ENCODE results near the gene TRAF3IP1.
A peak's percentile ranks its signal among the peaks of the same experiment; 100 is the strongest.
"Not testable (repeated sequence)": the region's sequence is repeated elsewhere in the genome, so short reads cannot be mapped to it uniquely, and the experiment has no call there.

The TRAF3IP1 gene

DNA sequence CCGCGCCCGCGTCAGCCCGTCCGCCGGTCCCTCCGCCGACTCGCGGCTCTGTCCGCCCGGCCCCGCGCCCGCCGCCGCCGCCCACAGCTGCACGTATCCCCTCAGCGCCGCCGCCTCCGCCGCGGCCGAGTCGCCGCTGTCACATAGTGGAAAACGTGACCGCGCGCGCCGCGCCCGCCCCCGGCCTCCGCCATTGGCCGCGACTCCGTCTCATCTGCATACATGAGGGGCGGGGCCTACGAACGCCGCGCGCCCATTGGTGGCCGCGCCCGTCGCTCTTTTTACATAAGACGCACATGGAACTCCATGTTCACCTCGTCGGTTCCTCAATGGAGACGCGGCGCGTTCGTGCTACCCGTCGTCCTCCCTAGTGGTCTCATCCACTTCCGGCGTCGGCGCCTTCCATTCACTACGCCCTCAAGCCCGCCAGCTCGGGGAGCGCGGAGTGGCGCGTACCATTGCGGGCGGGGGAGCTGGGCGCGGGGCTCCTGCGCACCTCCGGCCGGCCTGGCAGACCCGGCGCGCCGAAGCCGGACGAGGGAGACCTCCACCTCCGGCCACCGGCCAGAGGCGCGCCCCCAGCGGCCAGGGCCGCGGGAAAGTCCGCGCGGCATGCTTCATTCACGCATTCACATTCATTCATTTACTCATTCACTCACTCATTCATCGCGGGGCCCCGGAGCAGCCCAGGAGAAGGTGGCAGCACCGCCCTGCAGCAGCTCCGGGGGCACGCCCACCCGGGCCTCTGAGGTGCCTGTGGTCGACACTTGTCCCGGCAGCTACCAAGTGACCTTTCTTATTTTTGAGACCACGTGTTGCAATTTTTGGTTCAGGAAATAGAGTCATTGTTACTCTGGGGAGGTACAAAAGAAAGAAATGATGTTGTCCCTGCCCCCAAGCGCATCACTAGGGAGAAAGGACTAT, 31.4 kb upstream of the TRAF3IP1 start:
- DNase-seq = peak; percentile 96

DNA sequence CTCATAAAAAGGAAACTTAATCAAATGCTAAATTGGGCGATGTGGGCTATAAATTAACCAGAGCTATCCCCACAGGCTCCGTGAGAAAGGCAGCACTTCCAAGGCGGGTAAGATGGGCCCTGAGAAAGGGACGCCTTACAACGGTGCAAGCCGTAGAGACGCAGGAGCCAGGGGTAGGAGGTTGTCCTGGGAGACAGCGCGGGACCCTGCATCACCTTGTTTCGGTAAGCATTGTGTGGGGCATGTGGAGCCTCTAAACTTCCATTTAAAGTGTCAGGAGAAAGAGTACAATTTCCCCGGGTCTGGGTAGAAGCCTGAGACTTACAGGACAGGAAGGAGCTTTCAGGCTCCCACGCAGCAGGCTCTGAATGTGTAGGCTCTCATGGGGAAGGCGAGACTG, 30.7 kb upstream of the TRAF3IP1 start:
- no peak for DNase-seq

- no peak for DNase-seq
Measured at GRCh38 chr2:238290091-238290509, 30.2 kb upstream of the TRAF3IP1 start.

- no peak for DNase-seq
Measured at GRCh38 chr2:238290715-238291549, 29.4 kb upstream of the TRAF3IP1 start.

GRCh38 chr2:238291550-238292281, 28.6 kb upstream of the TRAF3IP1 start:
- no peak for DNase-seq

DNA sequence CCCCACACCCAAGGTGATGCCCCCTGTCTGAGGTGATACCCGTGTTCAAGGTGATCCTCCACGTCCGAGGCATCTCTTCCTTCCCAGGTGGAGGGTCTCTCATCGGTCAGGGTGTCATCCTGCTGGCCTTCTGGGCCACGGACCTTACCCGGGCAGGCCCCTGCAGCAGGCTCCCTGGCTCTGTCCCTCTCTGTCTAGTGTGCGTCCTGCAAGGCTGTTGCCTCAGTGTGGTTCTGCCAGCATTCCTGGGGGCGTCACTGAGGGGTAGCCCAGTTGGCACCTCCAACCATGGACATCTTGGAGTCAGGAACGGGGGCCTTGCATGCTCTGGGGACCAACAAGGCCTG, 26.3 kb upstream of the TRAF3IP1 start:
- DNase-seq = no peak

DNA sequence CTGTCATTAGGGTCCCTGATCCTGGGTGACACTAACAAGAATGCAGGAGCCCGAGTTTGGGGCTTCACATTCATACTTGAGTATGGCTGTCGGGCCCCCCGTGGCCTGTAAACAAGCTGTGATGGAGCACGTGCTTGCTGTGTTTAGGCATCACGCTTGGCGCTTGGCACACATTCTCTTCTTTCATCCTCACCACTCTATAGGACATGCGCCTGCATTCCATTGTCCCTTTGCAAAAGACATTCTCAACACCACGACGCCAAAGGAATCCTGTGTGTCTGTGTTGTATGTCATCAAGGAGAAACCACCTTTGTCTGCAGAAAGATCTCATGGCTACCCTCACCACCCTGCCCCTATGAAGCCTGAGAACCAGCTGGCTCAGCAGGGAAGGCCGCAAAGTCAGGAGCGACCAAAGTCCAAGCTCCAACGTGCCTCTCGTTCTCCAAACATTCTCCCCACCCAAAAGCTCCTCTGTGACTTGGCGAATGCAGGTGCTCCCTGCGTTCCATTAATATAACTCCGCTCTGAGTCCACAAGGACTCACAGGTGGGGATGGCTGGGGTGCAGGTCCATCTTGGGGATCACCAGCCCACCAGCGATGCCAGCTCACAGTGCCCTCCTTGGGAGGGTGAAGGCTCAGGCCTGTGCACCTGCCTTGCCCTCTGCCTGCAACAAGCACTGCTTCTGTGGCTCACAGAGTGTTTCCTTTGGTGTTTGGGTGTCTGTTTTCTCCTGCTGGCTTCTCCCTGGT, 25.8 kb upstream of the TRAF3IP1 start:
- no peak for DNase-seq

GRCh38 chr2:238295144-238296112, 24.9 kb upstream of the TRAF3IP1 start:
- no peak for DNase-seq

DNA sequence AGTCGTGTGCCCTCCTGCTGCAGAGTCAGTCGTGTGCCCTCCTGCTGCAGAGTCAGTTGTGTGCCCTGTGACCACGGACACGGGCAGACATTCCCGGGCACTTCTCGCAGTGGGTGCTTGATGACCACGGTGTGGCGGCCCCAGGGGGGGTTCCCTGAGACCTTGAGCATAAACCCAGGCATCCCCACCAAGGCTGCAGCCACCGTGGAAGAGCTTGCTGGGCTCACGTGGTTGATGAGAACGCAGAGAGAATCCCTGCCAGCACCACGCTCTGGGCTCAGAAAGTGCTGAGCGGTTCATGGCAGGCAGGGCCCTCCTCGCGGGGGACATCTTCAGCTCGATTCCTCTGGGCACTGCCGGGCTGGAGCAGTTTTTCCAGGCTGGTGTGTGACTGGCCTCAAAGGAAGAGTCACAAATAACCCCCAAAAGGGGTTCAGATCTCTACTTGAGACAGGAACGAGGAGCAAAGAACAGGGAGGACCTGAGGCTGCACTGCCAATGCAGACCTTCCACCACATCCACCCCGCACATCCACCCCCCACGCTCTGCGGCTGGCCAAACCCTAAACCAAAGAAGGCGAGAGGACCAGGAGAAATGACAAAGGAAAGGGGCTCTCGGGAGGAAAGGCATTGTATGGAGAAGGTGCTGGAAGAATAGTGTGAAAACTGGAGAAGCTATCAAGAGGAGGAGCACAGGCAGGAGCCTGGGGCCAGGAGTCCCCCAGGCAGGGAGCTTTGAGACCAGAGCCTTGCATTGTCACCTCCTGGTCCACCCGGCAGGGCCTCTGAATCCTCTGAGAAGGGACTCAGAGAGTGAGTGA, 23.5 kb upstream of the TRAF3IP1 start:
- no peak for DNase-seq

GRCh38 chr2:238299803-238300202, 20.5 kb upstream of the TRAF3IP1 start:
- DNase-seq = no peak

GRCh38 chr2:238302087-238302486, 18.2 kb upstream of the TRAF3IP1 start:
- no peak for DNase-seq

DNA sequence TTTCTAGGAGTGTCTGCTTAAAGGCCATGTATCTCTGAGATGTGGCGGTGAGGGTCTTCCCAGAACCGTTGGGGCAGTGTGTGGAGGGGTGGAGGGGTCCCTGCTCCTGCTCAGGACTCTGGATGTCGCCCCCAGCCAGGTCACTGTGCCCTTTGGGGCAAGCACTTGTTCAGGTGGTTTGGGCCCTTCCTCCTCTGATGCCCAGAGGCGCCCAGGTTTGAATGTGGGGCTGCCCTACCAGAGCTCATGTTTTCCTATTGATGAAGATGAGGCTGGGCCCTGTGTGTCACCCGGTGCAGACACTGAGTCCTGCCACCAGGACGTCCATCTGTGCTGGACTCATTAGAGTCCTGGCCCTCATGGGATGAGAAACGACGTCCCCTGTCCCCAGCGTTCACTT, 17.6 kb upstream of the TRAF3IP1 start:
- no peak for DNase-seq

DNA sequence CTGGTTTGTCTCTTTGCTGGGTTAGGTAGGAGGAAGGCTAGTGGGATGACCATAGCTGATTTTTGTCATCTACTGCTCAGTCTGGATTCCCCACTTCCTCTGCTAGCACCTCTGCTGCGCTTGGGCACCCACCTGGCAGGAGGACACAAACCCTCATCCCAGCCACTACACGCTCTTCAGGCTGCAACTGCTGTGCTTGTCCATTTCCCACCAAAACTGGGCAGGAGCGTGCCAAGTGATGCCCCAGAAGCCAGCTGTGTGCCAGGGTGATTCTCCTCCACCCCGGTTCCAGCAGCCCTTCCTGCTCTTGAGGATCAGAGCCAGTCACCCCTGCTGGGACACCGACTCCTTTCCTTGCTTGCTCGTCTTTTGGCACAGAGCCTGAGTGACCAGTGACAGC, 16.2 kb upstream of the TRAF3IP1 start:
- DNase-seq = no peak

DNA sequence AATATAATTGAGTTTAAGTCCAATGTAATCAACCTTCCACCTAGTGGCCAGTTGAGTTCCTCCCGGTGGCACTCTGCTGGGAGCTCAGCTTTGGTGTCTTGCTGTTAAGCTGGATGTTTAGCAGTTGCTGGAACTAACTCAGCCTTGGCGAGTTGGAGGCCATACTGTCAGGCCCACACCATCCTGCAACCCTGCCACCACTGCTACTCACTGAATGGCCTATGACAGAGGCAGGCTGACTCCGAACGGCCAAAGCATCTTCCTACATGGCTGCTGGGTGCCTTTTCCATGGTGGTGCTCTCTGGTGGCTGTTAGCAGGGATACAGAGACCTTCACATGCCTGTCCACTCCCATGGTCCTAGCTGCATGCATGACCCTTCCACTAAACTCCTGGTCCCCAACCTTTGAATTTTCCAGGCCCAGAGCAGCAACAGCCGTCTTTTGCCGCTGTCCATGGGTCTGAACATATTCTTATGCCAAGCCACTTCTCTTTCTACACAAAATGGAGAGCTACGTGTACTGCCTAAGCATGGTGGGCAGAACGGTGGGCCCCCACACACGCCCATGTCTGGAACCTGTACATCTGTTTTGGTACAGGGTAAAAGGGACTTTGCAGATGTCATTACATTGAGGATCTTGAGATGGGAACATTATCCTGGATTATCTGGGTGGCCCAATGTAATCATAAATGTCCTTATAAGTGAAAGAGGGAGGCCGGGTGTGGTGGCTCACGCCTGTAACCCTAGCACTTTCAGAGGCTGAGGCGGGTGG, 15.0 kb upstream of the TRAF3IP1 start:
- DNase-seq = no peak

- no peak for DNase-seq
Measured at GRCh38 chr2:238305965-238306671, 14.2 kb upstream of the TRAF3IP1 start.

DNA sequence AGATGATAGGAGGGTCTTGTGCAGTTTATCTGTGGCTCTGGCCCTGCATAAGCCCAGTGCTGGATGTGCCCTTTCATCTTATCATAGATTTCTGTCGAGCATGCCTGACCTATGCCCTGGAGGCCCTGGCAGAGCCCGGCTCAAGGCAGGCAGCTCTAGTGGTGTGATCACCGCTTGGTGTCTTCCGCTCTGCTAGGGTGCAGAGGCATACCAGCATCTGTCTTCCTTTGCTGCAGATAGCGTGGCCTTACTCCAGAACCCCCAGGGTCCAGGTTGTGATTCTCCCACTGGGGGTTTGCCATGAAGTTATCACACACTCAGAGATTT, 13.7 kb upstream of the TRAF3IP1 start:
- no peak for DNase-seq

DNA sequence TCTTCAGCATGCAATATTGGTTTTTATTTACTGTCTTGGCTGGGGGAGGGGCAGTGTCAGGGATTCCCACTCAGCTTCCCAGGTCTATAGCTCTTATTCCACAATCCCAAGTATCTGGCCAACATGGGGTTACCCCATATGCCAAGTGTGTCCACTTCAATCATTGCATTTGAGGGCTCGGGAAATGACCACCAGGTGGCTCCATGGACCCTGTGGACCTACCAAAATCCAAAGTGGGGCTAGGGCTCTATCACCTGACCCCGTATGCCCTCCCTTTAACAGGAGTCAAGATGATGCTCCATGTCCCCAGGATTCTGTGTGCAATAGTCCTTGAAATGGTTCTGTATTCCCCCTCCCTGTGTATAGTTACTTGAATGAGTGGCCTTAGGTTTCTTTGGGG, 12.1 kb upstream of the TRAF3IP1 start:
- no peak for DNase-seq

- not testable (repeated sequence) for DNase-seq
Measured at GRCh38 chr2:238310721-238311120, 9.6 kb upstream of the TRAF3IP1 start.

Data from NCI-H1092 (cell line).